Measurements from ENCODE around the gene UQCRQ.

DNA sequence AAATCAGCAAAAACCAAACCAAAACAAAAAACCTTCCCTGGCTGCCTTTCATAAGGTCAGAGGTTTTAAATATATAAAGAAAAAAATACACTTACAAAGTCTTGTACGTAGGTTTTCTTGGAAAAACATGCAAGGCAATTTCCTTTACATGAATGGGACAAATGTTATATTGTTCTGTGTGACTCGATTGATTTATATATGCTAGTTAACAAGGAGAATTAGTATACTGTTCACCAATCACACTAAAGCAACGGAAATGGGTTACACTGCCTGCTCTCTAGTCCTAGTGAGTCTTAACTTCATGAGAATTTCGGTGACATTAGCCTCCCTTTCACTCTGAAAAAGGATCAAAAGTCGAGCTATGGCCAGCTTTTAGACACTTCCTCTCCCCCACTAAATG, 5.7 kb upstream of the UQCRQ start:
- TF ChIP-seq, protein P1, sequence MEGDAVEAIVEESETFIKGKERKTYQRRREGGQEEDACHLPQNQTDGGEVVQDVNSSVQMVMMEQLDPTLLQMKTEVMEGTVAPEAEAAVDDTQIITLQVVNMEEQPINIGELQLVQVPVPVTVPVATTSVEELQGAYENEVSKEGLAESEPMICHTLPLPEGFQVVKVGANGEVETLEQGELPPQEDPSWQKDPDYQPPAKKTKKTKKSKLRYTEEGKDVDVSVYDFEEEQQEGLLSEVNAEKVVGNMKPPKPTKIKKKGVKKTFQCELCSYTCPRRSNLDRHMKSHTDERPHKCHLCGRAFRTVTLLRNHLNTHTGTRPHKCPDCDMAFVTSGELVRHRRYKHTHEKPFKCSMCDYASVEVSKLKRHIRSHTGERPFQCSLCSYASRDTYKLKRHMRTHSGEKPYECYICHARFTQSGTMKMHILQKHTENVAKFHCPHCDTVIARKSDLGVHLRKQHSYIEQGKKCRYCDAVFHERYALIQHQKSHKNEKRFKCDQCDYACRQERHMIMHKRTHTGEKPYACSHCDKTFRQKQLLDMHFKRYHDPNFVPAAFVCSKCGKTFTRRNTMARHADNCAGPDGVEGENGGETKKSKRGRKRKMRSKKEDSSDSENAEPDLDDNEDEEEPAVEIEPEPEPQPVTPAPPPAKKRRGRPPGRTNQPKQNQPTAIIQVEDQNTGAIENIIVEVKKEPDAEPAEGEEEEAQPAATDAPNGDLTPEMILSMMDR (IDR thresholded peaks at IDR 0.05), result no peak
- no peak for TF ChIP-seq EZH2 (IDR thresholded peaks at IDR 0.05; ENCODE audit: borderline replicate concordance, insufficient read depth, low read depth, low read length, poor library complexity, severe bottlenecking)
